GM21723 (cell line): ENCODE data around the gene UGP2.
"Not testable (repeated sequence)": the region's sequence is repeated elsewhere in the genome, so short reads cannot be mapped to it uniquely, and the experiment has no call there.

ENCODE experiments used
- ATAC-seq: cut with Tn5 transposase; IDR thresholded peaks from one replicate; pipeline ENCODE4 v1.9.1; 2021; ENCODE audit warnings: mild to moderate bottlenecking, moderate library complexity; ENCODE audit not compliant: unreplicated experiment

The UGP2 gene

GRCh38 chr2:63841254-63842022 is at the start of gene UGP2:
Gene UGP2, plus strand, starts transcription at chr2:63841896. Its CDS starts 290 bp downstream, at chr2:63842186.
- peak; percentile 69 for ATAC-seq

GRCh38 chr2:63792530-63792929 is 49.2 kb upstream of the UGP2 start:
- no peak for ATAC-seq

GRCh38 chr2:63796366-63796765 is 45.3 kb upstream of the UGP2 start:
- ATAC-seq: no peak

- ATAC-seq: no peak
These were observed 44.9 kb upstream of the UGP2 start for GRCh38 chr2:63796796-63797195.

GRCh38 chr2:63801455-63801854 is 40.2 kb upstream of the UGP2 start:
- no peak for ATAC-seq

GRCh38 chr2:63805412-63805811 is 36.3 kb upstream of the UGP2 start:
- ATAC-seq: no peak

- ATAC-seq: not testable (repeated sequence)
These were observed 33.7 kb upstream of the UGP2 start for GRCh38 chr2:63808036-63808435.

- ATAC-seq: not testable (repeated sequence)
These were observed 32.8 kb upstream of the UGP2 start for GRCh38 chr2:63808911-63809310.

- ATAC-seq: no peak
These were observed 30.6 kb upstream of the UGP2 start for GRCh38 chr2:63811063-63811462.

- ATAC-seq: not testable (repeated sequence)
These were observed 29.8 kb upstream of the UGP2 start for GRCh38 chr2:63811870-63812269.

- ATAC-seq: no peak
These were observed 27.6 kb upstream of the UGP2 start for GRCh38 chr2:63814114-63814513.

GRCh38 chr2:63817382-63817781 is 24.3 kb upstream of the UGP2 start:
- no peak for ATAC-seq

GRCh38 chr2:63818271-63818670 is 23.4 kb upstream of the UGP2 start:
- no peak for ATAC-seq

GRCh38 chr2:63819256-63819655 is 22.4 kb upstream of the UGP2 start:
- ATAC-seq: no peak

GRCh38 chr2:63819765-63820717 is 21.7 kb upstream of the UGP2 start:
- no peak for ATAC-seq

GRCh38 chr2:63820969-63821368 is 20.7 kb upstream of the UGP2 start:
- ATAC-seq: no peak

- ATAC-seq: no peak
These were observed 20.3 kb upstream of the UGP2 start for GRCh38 chr2:63821396-63821795.

- no peak for ATAC-seq
These were observed 19.2 kb upstream of the UGP2 start for GRCh38 chr2:63822478-63822877.

- no peak for ATAC-seq
These were observed 13.9 kb upstream of the UGP2 start for GRCh38 chr2:63827749-63828148.

- ATAC-seq: no peak
These were observed 10.5 kb upstream of the UGP2 start for GRCh38 chr2:63831176-63831575.

- no peak for ATAC-seq
These were observed 7.3 kb upstream of the UGP2 start for GRCh38 chr2:63834401-63834800.
